K562 (cell line): ENCODE measurements around the gene NEMF. TPM values are rescaled to one million over a fixed set of nuclear protein-coding genes. Genes with fewer than 3 reads are reported as not detected.

Experiments used
- AFF1 ChIP-seq, 2 experiments: fragments of 450-650 bp; IDR thresholded peaks; 2 replicates each; pipeline ENCODE4 v1.6.1; 2018; ENCODE audit warnings: mild to moderate bottlenecking in 2 of 2, low read depth in 1 of 2; ENCODE audit not compliant: partially characterized antibody in 2 of 2
- CBFB ChIP-seq: sonication (generic); formaldehyde crosslinking; IDR thresholded peaks from 2 replicates; pipeline ENCODE4 v1.4.0; 2020; ENCODE audit warnings: mild to moderate bottlenecking, missing genetic modification reagents
- CCNT2 ChIP-seq: IDR thresholded peaks from 2 replicates; pipeline ENCODE4 v1.6.1; 2011; ENCODE audit warnings: borderline replicate concordance, low read depth, mild to moderate bottlenecking, moderate library complexity, mixed read lengths, low read length; ENCODE audit not compliant: insufficient read length; ENCODE audit errors: extremely low read depth
- EGR1 ChIP-seq: fragments of 450-650 bp; conservative IDR thresholded peaks from 2 replicates; pipeline ENCODE4 v1.6.1; 2017; ENCODE audit warnings: mild to moderate bottlenecking
- ETV5 ChIP-seq: sonication (generic); formaldehyde crosslinking; IDR thresholded peaks from 2 replicates; pipeline ENCODE4 v1.4.0; 2020; ENCODE audit warnings: low read depth, mild to moderate bottlenecking, missing genetic modification reagents
- PRPF4 ChIP-seq: fragments of 200-400 bp; formaldehyde crosslinking; IDR thresholded peaks from one replicate; pipeline ENCODE4 v1.6.1; 2017; ENCODE audit warnings: low read length, low read depth, mild to moderate bottlenecking; ENCODE audit not compliant: insufficient read depth, poor library complexity, severe bottlenecking
- ZNF408 ChIP-seq: fragments of 250-450 bp; sonication (Bioruptor Pico); IDR thresholded peaks from 2 replicates; pipeline ENCODE4 v1.4.0; 2020; ENCODE audit warnings: low read depth, mild to moderate bottlenecking, moderate library complexity
- polyA plus RNA-seq, 8 experiments: library from polyadenylated mRNA; depleted of rRNA in 4 of 8; stranded (reverse) in 5 of 8; unstranded in 3 of 8; fragments of >200 nt; fragmentation: Nextera tagmentation in 2 of 8; fragmentation: Illumina TruSeq in 1 of 8; extraction: Ambion mirVana in 2 of 8; extraction: Trizol in 1 of 8; gene quantifications; 2 replicates each; pipeline versions ENCODE4 v1.2.1 to v1.2.3, GENCODE V29; 2011 to 2014; ENCODE audit warnings: inconsistent platforms in 1 of 8, missing spikeins in 1 of 8
- total RNA-seq, 7 experiments: library from RNA; depleted of rRNA in 6 of 7; stranded (reverse); fragments of >200 nt in 6 of 7; fragmentation: Illumina TruSeq in 2 of 7; extraction: Trizol in 2 of 7; gene quantifications; 2 replicates each; pipeline versions ENCODE4 v1.2.1 to v1.2.3, GENCODE V29; 2011 to 2021; ENCODE audit warnings: low replicate concordance in 1 of 7
- TF ChIP-seq, protein P1 (sequence below): sonication (generic); IDR thresholded peaks from 2 replicates; pipeline ENCODE4 v1.6.1; 2016
- TF ChIP-seq, protein P2 (sequence below): fragments of 200-600 bp; sonication (generic); IDR thresholded peaks from one replicate; pipeline ENCODE4 v1.6.1; 2012; ENCODE audit warnings: mild to moderate bottlenecking, low read depth, low read length, inconsistent platforms

Gene NEMF
- total and polyA plus RNA-seq, 9 of the 15 experiments (the other 6 are each of a cell fraction or from before 2014, with no cell fraction given): 38.8 to 94.4 (median 61.0) TPM

DNA sequence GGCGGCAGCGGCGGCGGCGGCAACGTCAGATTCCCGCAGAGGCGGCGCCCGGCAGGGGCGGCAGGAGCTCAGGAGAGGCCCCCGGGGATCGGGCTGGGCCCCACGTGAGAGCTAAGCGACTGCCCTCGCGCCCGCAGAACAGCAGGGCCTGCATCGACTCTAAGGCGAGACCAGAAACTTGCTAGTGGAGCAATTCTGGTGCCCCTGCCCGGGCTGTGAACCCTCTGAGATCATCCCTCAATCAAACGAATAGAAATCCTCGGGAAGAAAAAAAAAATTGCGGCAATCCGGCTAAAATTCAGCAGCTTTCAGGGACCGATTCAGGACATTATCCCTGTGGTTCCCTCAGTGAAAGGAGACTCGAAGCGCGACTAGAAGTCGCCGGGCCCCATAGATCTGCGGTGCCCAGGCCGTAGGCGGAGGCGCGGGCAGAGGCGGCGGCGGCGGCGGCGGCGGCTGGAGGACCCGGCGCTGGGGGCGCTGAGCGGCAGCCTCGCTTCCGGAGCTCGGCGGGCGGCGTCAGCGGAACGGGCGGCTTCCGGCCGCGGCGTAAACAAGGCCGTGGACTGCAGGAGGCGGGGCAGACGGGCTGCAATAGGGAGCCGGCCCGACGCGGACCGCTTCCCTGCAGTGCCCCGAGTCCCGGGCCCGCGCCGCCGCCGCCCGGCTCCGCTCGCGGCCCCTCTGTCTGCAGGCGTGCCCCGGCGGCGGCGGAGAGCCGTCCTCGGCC is 84.9 kb downstream of the NEMF start, which contains the start of gene KLHDC2 (continued):
- TF ChIP-seq AFF1 (IDR thresholded peaks at IDR 0.05; ENCODE audit: low read depth in 1 of 2, partially characterized antibody in 2 of 2): no peak
- peak; percentile 69 for TF ChIP-seq CCNT2
- TF ChIP-seq, protein P1, sequence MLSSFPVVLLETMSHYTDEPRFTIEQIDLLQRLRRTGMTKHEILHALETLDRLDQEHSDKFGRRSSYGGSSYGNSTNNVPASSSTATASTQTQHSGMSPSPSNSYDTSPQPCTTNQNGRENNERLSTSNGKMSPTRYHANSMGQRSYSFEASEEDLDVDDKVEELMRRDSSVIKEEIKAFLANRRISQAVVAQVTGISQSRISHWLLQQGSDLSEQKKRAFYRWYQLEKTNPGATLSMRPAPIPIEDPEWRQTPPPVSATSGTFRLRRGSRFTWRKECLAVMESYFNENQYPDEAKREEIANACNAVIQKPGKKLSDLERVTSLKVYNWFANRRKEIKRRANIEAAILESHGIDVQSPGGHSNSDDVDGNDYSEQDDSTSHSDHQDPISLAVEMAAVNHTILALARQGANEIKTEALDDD: no peak
- peak; percentile 63; the same call in 1 of the 2 replicates for TF ChIP-seq ETV5 (CRISPR knock-in tag)
- no peak for TF ChIP-seq CBFB
- TF ChIP-seq, protein P2, sequence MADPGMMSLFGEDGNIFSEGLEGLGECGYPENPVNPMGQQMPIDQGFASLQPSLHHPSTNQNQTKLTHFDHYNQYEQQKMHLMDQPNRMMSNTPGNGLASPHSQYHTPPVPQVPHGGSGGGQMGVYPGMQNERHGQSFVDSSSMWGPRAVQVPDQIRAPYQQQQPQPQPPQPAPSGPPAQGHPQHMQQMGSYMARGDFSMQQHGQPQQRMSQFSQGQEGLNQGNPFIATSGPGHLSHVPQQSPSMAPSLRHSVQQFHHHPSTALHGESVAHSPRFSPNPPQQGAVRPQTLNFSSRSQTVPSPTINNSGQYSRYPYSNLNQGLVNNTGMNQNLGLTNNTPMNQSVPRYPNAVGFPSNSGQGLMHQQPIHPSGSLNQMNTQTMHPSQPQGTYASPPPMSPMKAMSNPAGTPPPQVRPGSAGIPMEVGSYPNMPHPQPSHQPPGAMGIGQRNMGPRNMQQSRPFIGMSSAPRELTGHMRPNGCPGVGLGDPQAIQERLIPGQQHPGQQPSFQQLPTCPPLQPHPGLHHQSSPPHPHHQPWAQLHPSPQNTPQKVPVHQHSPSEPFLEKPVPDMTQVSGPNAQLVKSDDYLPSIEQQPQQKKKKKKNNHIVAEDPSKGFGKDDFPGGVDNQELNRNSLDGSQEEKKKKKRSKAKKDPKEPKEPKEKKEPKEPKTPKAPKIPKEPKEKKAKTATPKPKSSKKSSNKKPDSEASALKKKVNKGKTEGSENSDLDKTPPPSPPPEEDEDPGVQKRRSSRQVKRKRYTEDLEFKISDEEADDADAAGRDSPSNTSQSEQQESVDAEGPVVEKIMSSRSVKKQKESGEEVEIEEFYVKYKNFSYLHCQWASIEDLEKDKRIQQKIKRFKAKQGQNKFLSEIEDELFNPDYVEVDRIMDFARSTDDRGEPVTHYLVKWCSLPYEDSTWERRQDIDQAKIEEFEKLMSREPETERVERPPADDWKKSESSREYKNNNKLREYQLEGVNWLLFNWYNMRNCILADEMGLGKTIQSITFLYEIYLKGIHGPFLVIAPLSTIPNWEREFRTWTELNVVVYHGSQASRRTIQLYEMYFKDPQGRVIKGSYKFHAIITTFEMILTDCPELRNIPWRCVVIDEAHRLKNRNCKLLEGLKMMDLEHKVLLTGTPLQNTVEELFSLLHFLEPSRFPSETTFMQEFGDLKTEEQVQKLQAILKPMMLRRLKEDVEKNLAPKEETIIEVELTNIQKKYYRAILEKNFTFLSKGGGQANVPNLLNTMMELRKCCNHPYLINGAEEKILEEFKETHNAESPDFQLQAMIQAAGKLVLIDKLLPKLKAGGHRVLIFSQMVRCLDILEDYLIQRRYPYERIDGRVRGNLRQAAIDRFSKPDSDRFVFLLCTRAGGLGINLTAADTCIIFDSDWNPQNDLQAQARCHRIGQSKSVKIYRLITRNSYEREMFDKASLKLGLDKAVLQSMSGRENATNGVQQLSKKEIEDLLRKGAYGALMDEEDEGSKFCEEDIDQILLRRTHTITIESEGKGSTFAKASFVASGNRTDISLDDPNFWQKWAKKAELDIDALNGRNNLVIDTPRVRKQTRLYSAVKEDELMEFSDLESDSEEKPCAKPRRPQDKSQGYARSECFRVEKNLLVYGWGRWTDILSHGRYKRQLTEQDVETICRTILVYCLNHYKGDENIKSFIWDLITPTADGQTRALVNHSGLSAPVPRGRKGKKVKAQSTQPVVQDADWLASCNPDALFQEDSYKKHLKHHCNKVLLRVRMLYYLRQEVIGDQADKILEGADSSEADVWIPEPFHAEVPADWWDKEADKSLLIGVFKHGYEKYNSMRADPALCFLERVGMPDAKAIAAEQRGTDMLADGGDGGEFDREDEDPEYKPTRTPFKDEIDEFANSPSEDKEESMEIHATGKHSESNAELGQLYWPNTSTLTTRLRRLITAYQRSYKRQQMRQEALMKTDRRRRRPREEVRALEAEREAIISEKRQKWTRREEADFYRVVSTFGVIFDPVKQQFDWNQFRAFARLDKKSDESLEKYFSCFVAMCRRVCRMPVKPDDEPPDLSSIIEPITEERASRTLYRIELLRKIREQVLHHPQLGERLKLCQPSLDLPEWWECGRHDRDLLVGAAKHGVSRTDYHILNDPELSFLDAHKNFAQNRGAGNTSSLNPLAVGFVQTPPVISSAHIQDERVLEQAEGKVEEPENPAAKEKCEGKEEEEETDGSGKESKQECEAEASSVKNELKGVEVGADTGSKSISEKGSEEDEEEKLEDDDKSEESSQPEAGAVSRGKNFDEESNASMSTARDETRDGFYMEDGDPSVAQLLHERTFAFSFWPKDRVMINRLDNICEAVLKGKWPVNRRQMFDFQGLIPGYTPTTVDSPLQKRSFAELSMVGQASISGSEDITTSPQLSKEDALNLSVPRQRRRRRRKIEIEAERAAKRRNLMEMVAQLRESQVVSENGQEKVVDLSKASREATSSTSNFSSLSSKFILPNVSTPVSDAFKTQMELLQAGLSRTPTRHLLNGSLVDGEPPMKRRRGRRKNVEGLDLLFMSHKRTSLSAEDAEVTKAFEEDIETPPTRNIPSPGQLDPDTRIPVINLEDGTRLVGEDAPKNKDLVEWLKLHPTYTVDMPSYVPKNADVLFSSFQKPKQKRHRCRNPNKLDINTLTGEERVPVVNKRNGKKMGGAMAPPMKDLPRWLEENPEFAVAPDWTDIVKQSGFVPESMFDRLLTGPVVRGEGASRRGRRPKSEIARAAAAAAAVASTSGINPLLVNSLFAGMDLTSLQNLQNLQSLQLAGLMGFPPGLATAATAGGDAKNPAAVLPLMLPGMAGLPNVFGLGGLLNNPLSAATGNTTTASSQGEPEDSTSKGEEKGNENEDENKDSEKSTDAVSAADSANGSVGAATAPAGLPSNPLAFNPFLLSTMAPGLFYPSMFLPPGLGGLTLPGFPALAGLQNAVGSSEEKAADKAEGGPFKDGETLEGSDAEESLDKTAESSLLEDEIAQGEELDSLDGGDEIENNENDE: no peak
- TF ChIP-seq ZNF408 (CRISPR knock-in tag): no peak
- no peak; the same call in 1 of the 2 replicates for TF ChIP-seq EGR1
- TF ChIP-seq PRPF4: no peak
